HEK293 (cell line): Measurements from ENCODE around the gene ZBED5.

Source experiments
- CTCF ChIA-PET: fragments of 350-600 bp; formaldehyde crosslinking; extraction: SDS; loops from one replicate; lab custom pipeline; 2021; ENCODE audit warnings: antibody characterized with exemption; lab: Yijun Ruan, JAX
- POLR2A ChIA-PET: fragments of 300-600 bp; formaldehyde crosslinking; extraction: SDS; loops from one replicate; lab custom pipeline; 2020; ENCODE audit warnings: antibody characterized with exemption, inconsistent platforms; lab: Yijun Ruan, JAX
- H3K27ac ChIP-seq: fragments of 200-500 bp; sonication (Bioruptor generic); 2 replicates; pipeline ENCODE4 v1.5.1; 2014; ENCODE audit warnings: low read depth, low read length, control low read depth, inconsistent platforms; ENCODE audit errors: extremely low read depth
- H3K36me3 ChIP-seq, 2 experiments: fragments of 200-500 bp in 1 of 2; sonication (Bioruptor generic) in 1 of 2; 1 replicate in 1 of 2; 2 replicates in 1 of 2; pipeline ENCODE4 v1.5.1; 2014 to 2017; ENCODE audit warnings: inconsistent platforms in 2 of 2, low read length in 2 of 2; ENCODE audit not compliant: control insufficient read depth in 2 of 2, insufficient read depth in 1 of 2
- H3K4me1 ChIP-seq: fragments of 200-500 bp; sonication (Bioruptor generic); 2 replicates; pipeline ENCODE4 v1.5.1; 2014; ENCODE audit warnings: mild to moderate bottlenecking, low read length, inconsistent platforms; ENCODE audit not compliant: control insufficient read depth, insufficient read depth
- H3K4me3 ChIP-seq: 2 replicates; pipeline ENCODE4 v1.5.1; 2011; ENCODE audit warnings: low read depth, mild to moderate bottlenecking, control low read depth, low read length, moderate library complexity
- H3K9me3 ChIP-seq: fragments of 200-500 bp; sonication (Bioruptor generic); 2 replicates; pipeline ENCODE4 v1.5.1; 2014; ENCODE audit warnings: low read depth, low read length, inconsistent platforms; ENCODE audit not compliant: control insufficient read depth, insufficient read depth
- AEBP2 ChIP-seq: fragments of 450-650 bp; formaldehyde crosslinking; IDR thresholded peaks from 2 replicates; pipeline ENCODE4 v1.5.1; 2016; ENCODE audit warnings: missing biosample characterization, missing genetic modification characterization, borderline replicate concordance
- BCL6B ChIP-seq: fragments of 450-650 bp; formaldehyde crosslinking; IDR thresholded peaks from 2 replicates; pipeline ENCODE4 v1.5.1; 2017; ENCODE audit warnings: missing biosample characterization, missing genetic modification characterization
- HOXD13 ChIP-seq: sonication (generic); formaldehyde crosslinking; IDR thresholded peaks from 2 replicates; pipeline ENCODE4 v1.8.0; 2022; ENCODE audit warnings: missing genetic modification reagents, borderline replicate concordance
- INSM2 ChIP-seq: fragments of 450-650 bp; formaldehyde crosslinking; IDR thresholded peaks from 2 replicates; pipeline ENCODE4 v1.5.1; 2016; ENCODE audit warnings: missing biosample characterization, missing genetic modification characterization
- PATZ1 ChIP-seq: fragments of 450-650 bp; formaldehyde crosslinking; IDR thresholded peaks from 2 replicates; pipeline ENCODE4 v1.5.1; 2016; ENCODE audit warnings: missing biosample characterization, missing genetic modification characterization
- SETDB1 ChIP-seq: IDR thresholded peaks from one replicate; pipeline ENCODE4 v1.6.1; 2017; ENCODE audit warnings: mild to moderate bottlenecking, low read length, moderate library complexity, mixed read lengths; ENCODE audit not compliant: insufficient read length
- SP2 ChIP-seq: fragments of 450-650 bp; formaldehyde crosslinking; IDR thresholded peaks from 2 replicates; pipeline ENCODE4 v1.5.1; 2016; ENCODE audit warnings: missing biosample characterization, missing genetic modification characterization
- TRIM28 ChIP-seq: IDR thresholded peaks from 2 replicates; pipeline ENCODE4 v1.6.1; 2011; ENCODE audit warnings: low read length, control low read depth, borderline replicate concordance
- ZNF133 ChIP-seq: fragments of 450-650 bp; formaldehyde crosslinking; IDR thresholded peaks from 2 replicates; pipeline ENCODE4 v1.5.1; 2016; ENCODE audit warnings: missing biosample characterization, missing genetic modification characterization
- ZNF148 ChIP-seq: fragments of 450-650 bp; formaldehyde crosslinking; IDR thresholded peaks from 2 replicates; pipeline ENCODE4 v1.5.0; 2017; ENCODE audit warnings: missing biosample characterization, missing genetic modification characterization, borderline replicate concordance
- ZNF239 ChIP-seq: fragments of 450-650 bp; formaldehyde crosslinking; IDR thresholded peaks from 2 replicates; pipeline ENCODE4 v1.5.1; 2016; ENCODE audit warnings: missing biosample characterization, missing genetic modification characterization
- ZNF324 ChIP-seq: fragments of 450-650 bp; formaldehyde crosslinking; IDR thresholded peaks from 2 replicates; pipeline ENCODE4 v1.5.1; 2016; ENCODE audit warnings: missing biosample characterization, missing genetic modification characterization
- ZNF37A ChIP-seq: fragments of 450-650 bp; IDR thresholded peaks from 2 replicates; pipeline ENCODE4 v1.5.1; 2018; ENCODE audit warnings: missing biosample characterization, missing genetic modification characterization
- ZNF561 ChIP-seq: fragments of 450-650 bp; IDR thresholded peaks from 2 replicates; pipeline ENCODE4 v1.5.1; 2018; ENCODE audit warnings: missing biosample characterization, missing genetic modification characterization, borderline replicate concordance
- ZNF580 ChIP-seq: fragments of 450-650 bp; formaldehyde crosslinking; IDR thresholded peaks from 2 replicates; pipeline ENCODE4 v1.5.1; 2016; ENCODE audit warnings: missing biosample characterization, missing genetic modification characterization
- ZNF621 ChIP-seq: fragments of 450-650 bp; formaldehyde crosslinking; IDR thresholded peaks from 2 replicates; pipeline ENCODE4 v1.5.1; 2017; ENCODE audit warnings: missing biosample characterization, missing genetic modification characterization
- ZNF791 ChIP-seq: fragments of 450-650 bp; formaldehyde crosslinking; IDR thresholded peaks from 2 replicates; pipeline ENCODE4 v1.5.1; 2016; ENCODE audit warnings: missing biosample characterization, missing genetic modification characterization

The ZBED5 gene

GRCh38 chr11:10875430-10876021 is 17.7 kb upstream of the ZBED5 start (continued):
- no peak for TF ChIP-seq ZNF133 (tag by site-specific recombination)
- no peak for TF ChIP-seq ZNF324 (tag by site-specific recombination)
- TF ChIP-seq ZNF37A (tag by site-specific recombination) = no peak
- no peak for TF ChIP-seq ZNF148 (tag by site-specific recombination)
- no peak for TF ChIP-seq ZNF239

GRCh38 chr11:10872097-10872496 is 14.2 kb upstream of the ZBED5 start:
- ChIA-PET CTCF (no interaction called here), POLR2A (no interaction called here)
- Histone ChIP-seq H3K4me1 (no peaks in the 10 kb centered on the region), H3K27ac (no peak overlapping the region), H3K36me3 (no peaks in the 10 kb centered on the region), H3K9me3 (no peaks in the 10 kb centered on the region), H3K4me3 (no peak overlapping the region)
- no peak for TF ChIP-seq ZNF561 (tag by site-specific recombination)
- no peak for TF ChIP-seq BCL6B (tag by site-specific recombination)
- TF ChIP-seq ZNF791 = peak; percentile 27; the same call in 1 of the 2 replicates
- no peak for TF ChIP-seq INSM2
- TF ChIP-seq HOXD13 (CRISPR knock-in tag) = no peak
- no peak for TF ChIP-seq ZNF621 (tag by site-specific recombination)
- TF ChIP-seq TRIM28 = 0 out of 2 replicates have a peak, but pooled peaks have one; percentile 37
- TF ChIP-seq ZNF580 (tag by site-specific recombination) = no peak
- TF ChIP-seq PATZ1 = no peak
- TF ChIP-seq AEBP2 (tag by site-specific recombination) = no peak
- no peak for TF ChIP-seq SP2 (tag by site-specific recombination)
- peak; percentile 94 for TF ChIP-seq SETDB1
